GM21528 (cell line): Measurements from ENCODE around the gene LRRC75A.
A peak's percentile ranks its signal among the peaks of the same experiment; 100 is the strongest.
"Not testable (repeated sequence)": the region's sequence is repeated elsewhere in the genome, so short reads cannot be mapped to it uniquely, and the experiment has no call there.

ENCODE experiments used
- ATAC-seq: cut with Tn5 transposase; IDR thresholded peaks from one replicate; pipeline ENCODE4 v1.9.1; 2021; ENCODE audit warnings: mild to moderate bottlenecking, moderate library complexity; ENCODE audit not compliant: unreplicated experiment, low FRiP score

The LRRC75A gene

DNA sequence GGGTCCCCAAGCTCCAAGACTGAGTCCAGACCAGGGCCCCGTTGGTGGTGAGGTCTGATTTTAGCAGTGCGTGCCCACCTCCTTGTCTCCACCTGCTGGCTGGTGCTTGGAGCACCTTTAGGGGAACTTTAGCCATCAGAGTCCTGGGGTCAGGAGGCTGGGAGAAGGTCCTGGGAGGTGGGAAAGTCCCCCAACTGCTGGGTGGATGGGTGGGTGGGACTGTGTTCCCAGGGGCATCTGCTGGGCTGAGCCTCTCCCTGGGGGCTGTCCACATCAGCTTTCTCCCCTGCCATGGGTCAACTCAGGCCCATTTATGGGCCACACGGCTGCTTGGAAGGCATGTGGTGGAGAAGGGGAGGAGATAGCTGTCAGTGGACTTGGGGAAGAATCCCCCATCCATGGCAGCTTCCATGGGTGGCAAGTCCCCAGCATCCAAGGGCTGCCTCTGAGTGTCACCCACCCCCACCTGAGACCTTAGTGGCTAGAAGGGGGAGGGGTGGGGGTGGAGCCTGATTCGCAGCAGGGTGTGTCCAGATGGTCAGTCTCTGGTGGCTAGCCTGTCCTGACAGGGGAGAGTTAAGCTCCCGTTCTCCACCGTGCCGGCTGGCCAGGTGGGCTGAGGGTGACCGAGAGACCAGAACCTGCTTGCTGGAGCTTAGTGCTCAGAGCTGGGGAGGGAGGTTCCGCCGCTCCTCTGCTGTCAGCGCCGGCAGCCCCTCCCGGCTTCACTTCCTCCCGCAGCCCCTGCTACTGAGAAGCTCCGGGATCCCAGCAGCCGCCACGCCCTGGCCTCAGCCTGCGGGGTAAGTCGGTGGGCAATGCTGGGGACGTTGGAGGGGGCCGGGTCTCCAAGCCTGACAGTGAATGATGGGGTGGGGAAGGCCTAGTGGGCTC lies 76.7 kb downstream of the LRRC75A start, which contains the start of gene TRPV2:
Gene TRPV2 (plus strand): TSS at position 541 of the 894 bp plus-strand sequence. CDS start 2,098 bp downstream, outside the sequence.
- ATAC-seq = no peak

GRCh38 chr17:16407911-16408588 lies 83.9 kb downstream of the LRRC75A start:
- ATAC-seq = peak; percentile 75

DNA sequence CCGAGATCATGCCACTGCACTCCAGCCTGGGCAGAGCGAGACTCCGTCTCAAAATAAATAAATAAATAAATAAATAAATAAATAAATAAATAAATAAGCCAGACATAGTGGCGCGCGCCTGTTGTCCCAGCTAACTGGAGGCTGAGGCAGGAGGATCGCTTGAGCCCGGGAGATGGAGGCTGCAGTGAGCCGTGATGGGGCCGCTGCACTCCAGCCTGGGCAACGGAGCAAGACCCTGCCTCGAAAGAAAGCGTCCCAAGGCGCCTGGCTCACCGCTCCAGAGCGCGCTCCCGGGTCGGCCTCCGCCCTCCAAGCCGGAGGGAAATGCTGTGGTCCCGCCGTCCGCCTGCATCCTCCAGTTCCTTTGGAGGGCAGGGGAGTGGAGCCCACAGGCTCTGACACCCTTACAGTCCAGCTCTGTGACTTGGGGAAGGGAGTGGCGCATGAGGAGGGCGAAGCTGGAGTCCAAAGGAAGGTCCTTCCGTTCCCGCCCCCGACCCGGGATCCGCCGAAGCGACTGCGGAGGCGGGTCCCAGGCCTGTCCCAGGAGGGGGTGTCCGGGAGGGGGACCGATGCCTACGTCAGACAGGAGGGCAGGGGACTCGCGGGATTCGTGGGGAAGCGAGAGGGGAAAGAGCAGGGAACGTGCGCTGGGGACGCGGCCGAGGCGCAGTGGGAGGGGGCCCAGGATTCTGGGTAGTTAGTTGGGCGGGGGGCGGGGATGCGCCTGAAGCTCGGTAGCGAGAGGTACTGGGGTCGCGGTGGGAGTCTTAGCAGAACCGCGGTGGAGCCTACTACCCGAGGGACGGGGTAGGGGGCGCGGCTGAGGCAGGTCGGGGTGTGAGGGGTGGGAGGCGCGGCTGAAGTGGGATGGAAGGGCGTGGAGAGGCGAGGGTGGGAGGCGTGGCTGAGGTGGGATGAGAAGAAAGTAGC lies 85.0 kb downstream of the LRRC75A start:
- ATAC-seq = no peak

- ATAC-seq = not testable (repeated sequence)
Observed at GRCh38 chr17:16403847-16404246, 88.1 kb downstream of the LRRC75A start.

GRCh38 chr17:16398270-16399267 lies 93.4 kb downstream of the LRRC75A start:
- ATAC-seq = no peak

- not testable (repeated sequence) for ATAC-seq
Observed at GRCh38 chr17:16396693-16397092, 95.3 kb downstream of the LRRC75A start.

GRCh38 chr17:16395887-16396286 lies 96.1 kb downstream of the LRRC75A start:
- not testable (repeated sequence) for ATAC-seq

GRCh38 chr17:16392491-16392890 lies 99.5 kb downstream of the LRRC75A start:
- ATAC-seq = not testable (repeated sequence)
